Chondrocyte (in vitro differentiated cells): ENCODE measurements around the gene GPR17. TPM values are rescaled to one million over a fixed set of nuclear protein-coding genes. Genes with fewer than 3 reads are reported as not detected.

ENCODE experiments used
- DNase-seq: peaks from one replicate; pipeline ENCODE4 v3.0.0; 2021; ENCODE audit warnings: mixed read lengths, low spot score
- H3K27ac Mint-ChIP-seq: one replicate; pipeline ENCODE4 v1.8.0; 2021; ENCODE audit warnings: mild to moderate bottlenecking, moderate library complexity, mixed read lengths; ENCODE audit not compliant: unreplicated experiment
- H3K27me3 Mint-ChIP-seq: 2 replicates; pipeline ENCODE4 v1.8.0; 2021; ENCODE audit warnings: low read depth, mixed read lengths
- H3K36me3 Mint-ChIP-seq: 2 replicates; pipeline ENCODE4 v1.8.0; 2021; ENCODE audit warnings: low read depth, mixed read lengths
- H3K4me1 Mint-ChIP-seq: 2 replicates; pipeline ENCODE4 v1.8.0; 2021; ENCODE audit warnings: low read depth, mild to moderate bottlenecking, mixed read lengths
- H3K4me3 Mint-ChIP-seq: one replicate; pipeline ENCODE4 v1.8.0; 2021; ENCODE audit warnings: mild to moderate bottlenecking, moderate library complexity, mixed read lengths; ENCODE audit not compliant: unreplicated experiment
- H3K9me3 Mint-ChIP-seq: 2 replicates; pipeline ENCODE4 v1.8.0; 2021; ENCODE audit warnings: low read depth, mixed read lengths
- total RNA-seq: library from RNA; stranded (reverse); gene quantifications from 3 replicates; pipeline ENCODE4 v1.2.1, GENCODE V29; 2021
- TF ChIP-seq, protein P1 (sequence below): fragments of 200-600 bp; sonication (generic); IDR thresholded peaks from 2 replicates; pipeline ENCODE4 v1.5.0; 2021; ENCODE audit warnings: antibody characterized with exemption, mild to moderate bottlenecking, moderate library complexity

Gene GPR17
- total RNA-seq, 1 donor from 2014 or later, result not detected

DNA sequence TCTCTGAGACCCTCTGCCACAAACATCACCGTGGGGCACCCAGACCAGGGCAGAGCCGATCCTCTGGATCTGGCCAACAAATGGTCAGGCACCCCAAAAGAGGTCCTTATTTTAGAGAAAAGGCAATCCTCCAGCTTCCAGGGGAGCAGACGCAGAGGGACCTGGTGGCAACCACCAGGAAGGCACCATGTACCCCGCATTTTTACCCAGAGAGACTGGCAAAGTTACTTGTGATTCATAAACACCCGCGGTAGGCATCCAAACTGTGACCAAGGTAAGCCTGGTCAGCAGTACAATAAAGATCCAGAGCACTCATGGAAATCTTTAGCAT, 18.9 kb downstream of the GPR17 start:
- Mint-ChIP-seq H3K27ac (peak overlapping the region; percentile 17), H3K4me3 (peak overlapping the region; percentile 55), H3K4me1 (peaks cover 78% of the 10 kb centered on the region), H3K36me3 (peaks cover 2% of the 10 kb centered on the region), H3K27me3 (no peaks in the 10 kb centered on the region), H3K9me3 (no peaks in the 10 kb centered on the region)
- no peak for DNase-seq
- TF ChIP-seq, protein P1, sequence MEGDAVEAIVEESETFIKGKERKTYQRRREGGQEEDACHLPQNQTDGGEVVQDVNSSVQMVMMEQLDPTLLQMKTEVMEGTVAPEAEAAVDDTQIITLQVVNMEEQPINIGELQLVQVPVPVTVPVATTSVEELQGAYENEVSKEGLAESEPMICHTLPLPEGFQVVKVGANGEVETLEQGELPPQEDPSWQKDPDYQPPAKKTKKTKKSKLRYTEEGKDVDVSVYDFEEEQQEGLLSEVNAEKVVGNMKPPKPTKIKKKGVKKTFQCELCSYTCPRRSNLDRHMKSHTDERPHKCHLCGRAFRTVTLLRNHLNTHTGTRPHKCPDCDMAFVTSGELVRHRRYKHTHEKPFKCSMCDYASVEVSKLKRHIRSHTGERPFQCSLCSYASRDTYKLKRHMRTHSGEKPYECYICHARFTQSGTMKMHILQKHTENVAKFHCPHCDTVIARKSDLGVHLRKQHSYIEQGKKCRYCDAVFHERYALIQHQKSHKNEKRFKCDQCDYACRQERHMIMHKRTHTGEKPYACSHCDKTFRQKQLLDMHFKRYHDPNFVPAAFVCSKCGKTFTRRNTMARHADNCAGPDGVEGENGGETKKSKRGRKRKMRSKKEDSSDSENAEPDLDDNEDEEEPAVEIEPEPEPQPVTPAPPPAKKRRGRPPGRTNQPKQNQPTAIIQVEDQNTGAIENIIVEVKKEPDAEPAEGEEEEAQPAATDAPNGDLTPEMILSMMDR, result no peak

DNA sequence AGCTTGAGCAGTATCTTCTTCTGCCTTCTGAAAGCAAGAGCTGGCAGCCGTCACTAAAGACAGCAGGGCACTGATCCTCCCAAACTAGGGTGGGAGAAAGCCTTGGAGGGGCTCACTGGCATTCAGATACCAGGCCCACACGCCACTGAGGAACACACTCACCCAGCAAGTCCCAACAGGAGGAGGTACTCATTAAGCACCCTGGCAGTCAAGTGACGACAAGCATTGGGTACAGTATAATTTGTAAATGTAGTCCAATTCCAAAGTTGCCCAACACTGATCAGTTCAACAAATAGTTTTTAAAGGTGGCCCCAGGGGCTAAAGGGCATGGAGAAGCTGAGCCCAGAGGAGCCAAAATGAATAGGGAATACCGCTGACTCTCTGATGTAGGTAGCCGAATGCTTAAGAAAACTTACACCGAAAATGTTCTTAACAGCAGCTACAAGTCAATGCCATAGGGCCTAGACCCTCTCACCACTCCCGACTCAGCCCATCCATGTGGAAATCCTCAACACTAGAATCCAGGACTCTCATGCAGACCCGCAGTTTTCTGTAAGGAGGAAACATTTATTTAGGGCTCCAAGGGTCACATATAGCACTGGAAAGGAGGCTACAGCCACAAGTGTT, 19.4 kb downstream of the GPR17 start:
- TF ChIP-seq, protein P1, result no peak
- H3K27me3 Mint-ChIP-seq, result no peaks in the 10 kb centered on the region
- H3K9me3 Mint-ChIP-seq, result no peaks in the 10 kb centered on the region
- no peak for DNase-seq
- no peak overlapping the region for H3K4me3 Mint-ChIP-seq
- H3K4me1 Mint-ChIP-seq, result peaks cover 78% of the 10 kb centered on the region
- peaks cover under 1% of the 10 kb centered on the region for H3K36me3 Mint-ChIP-seq
- H3K27ac Mint-ChIP-seq, result peak overlapping the region; percentile 17

DNA sequence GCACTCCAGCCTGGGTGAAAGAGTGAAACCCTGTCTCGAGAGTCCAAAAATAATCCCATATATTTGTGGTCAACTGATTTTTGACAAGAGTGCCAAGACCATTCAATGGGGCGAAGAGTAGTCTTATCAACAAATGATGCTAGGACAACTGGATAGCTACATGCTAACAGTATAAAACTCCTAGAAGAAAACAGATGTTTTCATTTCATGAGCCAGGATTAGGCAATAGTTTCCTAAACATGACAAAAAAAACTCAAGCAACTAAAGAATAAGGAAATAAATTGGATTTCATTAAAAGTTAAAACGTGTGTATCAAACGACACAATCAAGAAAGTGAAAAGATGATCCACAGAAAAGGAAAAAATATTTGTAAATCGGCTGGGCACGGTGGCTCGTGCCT, 23.1 kb downstream of the GPR17 start:
- TF ChIP-seq, protein P1, result no peak
- Mint-ChIP-seq H3K27ac (peak overlapping the region; percentile 59), H3K4me1 (peaks cover 78% of the 10 kb centered on the region), H3K36me3 (peaks cover 6% of the 10 kb centered on the region), H3K4me3 (no peak overlapping the region), H3K9me3 (no peaks in the 10 kb centered on the region), H3K27me3 (no peaks in the 10 kb centered on the region)
- no peak for DNase-seq

DNA sequence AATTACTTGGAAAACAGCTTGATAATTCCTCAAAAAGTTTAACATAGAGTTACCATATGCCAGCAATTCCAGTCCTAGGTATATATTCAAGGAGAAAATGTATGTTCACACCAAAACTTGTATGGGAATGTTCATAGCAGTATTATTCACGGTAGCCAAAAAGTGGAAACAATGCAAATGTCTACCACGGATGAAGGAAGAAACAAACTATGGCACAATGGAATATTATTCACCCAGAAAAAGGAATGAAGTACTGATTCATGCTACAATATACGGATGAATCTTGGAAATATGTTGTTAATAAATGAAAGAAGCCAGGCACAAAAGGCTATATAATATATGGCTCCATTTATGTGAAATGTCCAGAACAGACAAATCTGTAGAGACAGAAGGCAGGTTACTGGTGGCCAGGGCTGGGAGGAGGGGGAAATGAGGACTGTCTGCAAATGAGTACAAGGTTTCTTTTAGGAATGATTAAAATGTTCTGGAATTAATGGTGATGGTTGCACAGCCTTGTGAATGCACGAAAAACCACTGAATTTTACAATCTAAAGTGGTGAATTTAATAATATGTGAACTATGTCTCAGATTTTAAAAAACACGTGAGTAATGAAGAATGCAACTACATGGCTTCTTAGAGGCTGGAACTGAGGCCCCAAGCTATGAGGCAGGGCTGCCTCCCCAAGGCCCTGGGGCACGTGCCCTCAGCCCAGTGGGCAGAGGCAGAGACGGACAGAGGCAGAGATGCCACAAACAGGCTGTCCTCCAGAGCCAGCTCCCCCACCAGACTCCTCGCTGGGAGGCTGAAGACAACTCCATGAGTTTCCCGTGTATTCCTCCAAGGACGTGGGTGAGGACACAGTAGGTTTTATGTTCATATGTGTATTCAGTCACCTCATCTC, 24.4 kb downstream of the GPR17 start:
- TF ChIP-seq, protein P1, result no peak
- no peak overlapping the region for H3K4me3 Mint-ChIP-seq
- no peaks in the 10 kb centered on the region for H3K27me3 Mint-ChIP-seq
- H3K27ac Mint-ChIP-seq, result peak overlapping the region; percentile 82
- peaks cover 6% of the 10 kb centered on the region for H3K36me3 Mint-ChIP-seq
- no peaks in the 10 kb centered on the region for H3K9me3 Mint-ChIP-seq
- DNase-seq, result no peak
- H3K4me1 Mint-ChIP-seq, result peaks cover 73% of the 10 kb centered on the region

DNA sequence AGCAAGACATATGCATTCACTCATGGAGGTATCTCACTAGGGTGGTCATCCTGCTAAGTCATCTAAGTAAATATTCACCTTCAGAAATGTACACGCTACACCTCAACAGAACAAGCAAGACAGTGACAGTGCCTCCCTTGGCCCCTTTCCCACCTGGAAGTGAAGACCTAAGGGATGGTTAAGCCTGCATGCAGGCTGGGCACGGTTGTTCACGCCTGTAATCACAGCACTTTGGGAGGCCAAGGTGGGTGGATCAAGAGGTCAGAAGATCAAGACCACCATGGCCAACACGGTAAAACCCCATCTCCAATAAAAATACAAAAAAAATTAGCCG, 25.0 kb downstream of the GPR17 start:
- DNase-seq, result no peak
- Mint-ChIP-seq H3K4me1 (peaks cover 72% of the 10 kb centered on the region), H3K27ac (peak overlapping the region; percentile 82), H3K9me3 (no peaks in the 10 kb centered on the region), H3K36me3 (peaks cover 6% of the 10 kb centered on the region), H3K27me3 (no peaks in the 10 kb centered on the region), H3K4me3 (no peak overlapping the region)
- TF ChIP-seq, protein P1, result no peak
